Urothelium cell line (cell line): ENCODE results near the gene WDR72.
"Not testable (repeated sequence)": the region's sequence is repeated elsewhere in the genome, so short reads cannot be mapped to it uniquely, and the experiment has no call there.

ENCODE experiments used
- DNase-seq: peaks from one replicate; pipeline ENCODE4 v3.0.0; 2011; ENCODE audit warnings: low spot score, mixed read lengths
- FAIRE-seq: peaks from 2 replicates; lab custom pipeline; 2011; peaks lifted over from hg19 to GRCh38; lab: Jason Lieb, UNC

Gene WDR72

DNA sequence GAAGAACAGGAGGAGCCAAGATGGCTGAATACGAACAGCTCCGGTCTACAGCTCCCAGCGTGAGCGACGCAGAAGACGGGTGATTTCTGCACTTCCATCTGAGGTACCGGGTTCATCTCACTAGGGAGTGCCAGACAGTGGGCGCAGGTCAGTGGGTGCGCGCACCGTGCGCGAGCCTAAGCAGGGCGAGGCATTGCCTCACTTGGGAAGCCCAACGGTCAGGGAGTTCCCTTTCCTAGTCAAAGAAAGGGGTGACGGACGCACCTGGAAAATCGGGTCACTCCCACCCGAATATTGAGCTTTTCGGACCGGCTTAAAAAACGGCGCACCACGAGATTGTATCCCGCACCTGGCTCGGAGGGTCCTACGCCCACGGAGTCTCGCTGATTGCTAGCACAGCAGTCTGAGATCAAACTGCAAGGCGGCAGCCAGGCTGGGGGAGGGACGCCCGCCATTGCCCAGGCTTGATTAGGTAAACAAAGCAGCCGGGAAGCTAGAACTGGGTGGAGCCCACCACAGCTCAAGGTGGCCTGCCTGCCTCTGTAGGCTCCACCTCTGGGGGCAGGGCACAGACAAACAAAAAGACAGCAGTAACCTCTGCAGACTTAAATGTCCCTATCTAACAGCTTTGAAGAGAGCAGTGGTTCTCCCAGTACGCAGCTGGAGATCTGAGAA lies 218.7 kb downstream of the WDR72 start:
- not testable (repeated sequence) for FAIRE-seq, DNase-seq

DNA sequence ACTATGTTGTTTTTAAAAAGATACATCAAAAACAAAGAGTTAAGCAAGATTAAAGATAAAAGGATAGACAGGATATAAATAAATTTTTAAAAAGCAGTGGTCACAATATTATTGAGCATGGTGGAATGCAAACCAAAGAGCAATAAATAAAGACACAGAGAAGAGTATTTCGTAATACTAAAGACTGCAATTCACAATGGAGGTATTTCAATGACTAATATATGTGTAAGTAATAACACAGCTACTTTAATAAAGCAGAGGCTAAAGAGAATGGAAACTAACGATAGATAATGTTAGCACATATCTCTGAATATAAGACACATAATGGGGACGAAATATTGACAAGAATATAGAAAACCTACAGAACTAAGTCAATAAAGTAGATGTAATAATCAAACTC lies 219.6 kb downstream of the WDR72 start:
- no peak for DNase-seq
- no peak for FAIRE-seq

DNA sequence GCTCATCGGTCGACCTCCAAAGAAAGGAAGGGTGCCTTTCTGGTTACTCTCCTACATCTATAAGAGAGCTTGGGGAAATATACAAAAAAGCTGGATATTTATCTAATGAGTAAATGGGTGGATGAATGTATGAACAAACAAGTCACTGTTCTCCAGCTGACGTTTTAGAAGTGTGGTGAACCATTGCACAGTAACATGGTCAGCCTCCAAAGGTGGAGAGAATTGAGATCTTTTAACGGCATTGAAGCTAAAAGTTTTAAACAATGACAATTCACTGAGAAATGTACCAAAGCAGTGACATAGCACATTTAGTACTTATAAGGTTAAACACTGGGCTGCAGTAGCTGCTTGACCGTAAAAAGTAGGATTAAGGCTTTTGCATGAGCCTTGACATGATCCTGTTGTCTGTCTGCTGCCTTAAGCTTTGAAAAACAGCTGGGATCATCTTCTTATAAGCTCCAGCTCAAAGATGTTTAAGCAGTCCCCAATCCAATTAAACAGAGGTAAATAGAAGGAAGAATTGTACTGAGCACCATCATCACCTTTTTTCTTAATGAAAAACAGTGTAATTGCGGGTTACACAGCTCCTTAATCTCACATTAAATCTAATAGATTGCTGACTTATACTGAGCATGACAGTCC lies 222.9 kb downstream of the WDR72 start:
- FAIRE-seq (no peak), DNase-seq (no peak)

DNA sequence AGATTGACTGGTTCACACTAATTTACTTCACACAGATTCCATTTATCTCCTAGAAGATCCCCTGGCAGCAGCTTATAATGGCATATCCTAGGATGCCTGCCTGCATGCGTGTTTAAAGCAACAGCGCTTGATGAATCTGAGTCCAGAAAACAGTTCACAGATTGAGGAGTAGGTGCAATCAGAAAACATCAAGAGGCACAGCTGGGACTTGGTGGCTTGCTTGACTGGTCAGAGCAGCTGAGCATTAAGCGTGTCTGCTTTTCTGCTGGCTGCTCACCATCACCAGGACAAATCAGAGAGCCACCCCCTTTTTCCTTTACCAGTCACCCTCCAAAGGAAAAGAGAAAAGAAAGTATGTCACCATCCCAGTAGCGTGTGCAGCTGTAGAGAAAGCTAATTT lies 223.6 kb downstream of the WDR72 start:
- DNase-seq (no peak), FAIRE-seq (no peak)

DNA sequence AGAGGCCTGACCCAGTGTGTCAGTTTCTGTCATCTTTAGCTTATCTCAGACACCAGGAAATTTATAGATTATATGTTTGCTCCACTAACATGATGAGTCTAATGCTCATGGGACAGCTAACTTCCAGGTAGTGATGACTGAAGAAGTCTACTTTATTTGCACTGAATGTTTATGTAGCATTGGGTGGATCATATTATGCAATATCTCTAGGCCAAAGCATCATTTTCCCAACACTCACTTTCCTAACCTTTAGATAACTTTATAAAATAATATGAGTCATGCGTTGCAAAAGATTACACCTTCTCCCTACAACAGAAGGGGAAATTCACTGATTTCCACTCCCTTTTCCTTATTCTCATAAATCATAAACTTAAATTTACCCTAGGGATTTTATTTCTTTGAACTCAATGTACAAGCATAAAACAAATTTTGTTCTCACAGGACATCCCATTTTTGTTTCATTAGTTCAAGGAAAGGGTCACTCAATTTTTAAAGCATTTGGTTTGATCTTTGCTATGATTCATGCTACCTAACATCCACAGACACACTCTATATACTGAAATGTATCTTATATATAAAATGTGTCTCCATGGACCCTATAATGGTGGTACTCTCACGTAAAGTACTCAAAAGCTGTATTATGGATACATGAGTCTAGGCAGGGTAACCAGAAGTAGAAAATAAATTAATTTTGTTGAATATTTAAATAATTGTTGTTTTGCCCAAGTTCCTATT lies 225.2 kb downstream of the WDR72 start:
- DNase-seq = no peak
- no peak for FAIRE-seq

DNA sequence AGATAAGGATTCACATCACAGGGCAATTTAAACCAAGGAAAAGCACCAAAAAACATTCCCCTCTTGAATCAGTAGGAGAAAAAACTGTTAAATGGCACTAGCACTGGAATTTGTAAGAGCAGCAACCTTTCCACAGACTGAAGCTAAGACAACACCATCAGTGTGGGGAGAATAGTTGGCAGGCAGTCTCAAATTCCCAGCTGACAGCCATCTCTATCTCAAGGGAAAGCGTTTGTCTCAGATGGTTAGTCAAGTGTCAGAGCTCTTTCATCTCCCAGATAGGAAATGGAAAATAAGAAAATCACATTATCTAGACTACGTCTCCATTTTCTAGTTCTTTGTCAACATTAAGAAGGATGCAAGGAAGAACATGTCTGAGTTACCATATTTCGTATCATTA lies 228.7 kb downstream of the WDR72 start:
- DNase-seq (no peak), FAIRE-seq (no peak)

DNA sequence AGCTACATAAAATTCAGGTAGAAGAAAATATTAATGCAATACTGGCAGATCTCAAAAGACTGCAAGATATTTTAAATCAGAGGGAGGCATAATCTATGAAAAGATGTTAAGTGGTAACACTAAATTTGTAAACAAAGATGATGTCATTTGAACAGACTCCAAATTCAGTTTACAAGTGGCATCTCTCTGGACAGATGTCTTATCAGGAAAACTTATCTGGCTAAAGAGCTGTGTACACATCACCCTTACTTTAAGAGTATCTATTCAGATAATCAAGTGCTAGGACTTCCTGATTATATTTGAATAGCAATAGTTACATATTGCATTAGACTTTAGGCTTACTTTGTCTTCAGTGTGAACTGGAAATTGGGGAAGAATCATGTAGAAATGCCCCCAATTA lies 231.5 kb downstream of the WDR72 start:
- no peak for DNase-seq
- no peak for FAIRE-seq

DNA sequence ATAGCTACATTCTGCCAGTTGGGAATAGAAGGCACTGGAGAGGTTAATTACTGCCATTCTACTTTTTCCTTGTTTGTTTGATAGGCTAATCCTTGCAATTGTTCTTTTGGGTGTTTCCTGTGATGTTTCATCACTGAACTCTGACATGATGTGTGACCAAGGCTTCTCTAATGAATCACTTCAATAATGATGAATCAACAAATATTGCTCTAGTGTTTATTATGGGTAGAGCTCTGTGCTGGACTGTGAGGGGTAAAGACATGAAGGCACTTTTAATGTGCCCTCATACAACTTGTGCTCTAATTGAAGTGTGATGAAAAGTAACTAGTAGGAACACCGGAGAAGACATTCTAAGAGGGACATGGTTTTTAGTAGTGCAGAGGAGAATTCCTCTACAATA lies 233.6 kb downstream of the WDR72 start:
- DNase-seq (no peak), FAIRE-seq (no peak)

DNA sequence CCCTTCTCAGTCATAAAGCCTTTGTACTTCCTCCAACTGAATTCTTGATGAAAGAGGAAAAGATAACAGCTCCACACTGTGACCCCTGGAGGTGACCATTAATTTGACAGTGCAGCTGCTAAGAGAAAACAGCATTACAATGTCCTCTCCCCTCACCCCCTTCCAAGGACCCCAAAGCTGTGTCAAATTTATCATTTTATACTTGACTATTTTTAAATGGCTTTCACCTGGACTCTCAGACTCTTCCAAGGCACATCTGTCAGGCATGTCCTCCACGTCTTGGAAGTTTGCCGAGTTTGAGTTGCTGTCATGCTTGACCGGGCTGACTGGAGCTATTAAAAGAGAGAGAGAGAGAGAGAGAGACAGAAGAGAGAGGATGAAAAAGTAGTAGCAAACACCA lies 236.5 kb downstream of the WDR72 start:
- no peak for DNase-seq
- FAIRE-seq = no peak

DNA sequence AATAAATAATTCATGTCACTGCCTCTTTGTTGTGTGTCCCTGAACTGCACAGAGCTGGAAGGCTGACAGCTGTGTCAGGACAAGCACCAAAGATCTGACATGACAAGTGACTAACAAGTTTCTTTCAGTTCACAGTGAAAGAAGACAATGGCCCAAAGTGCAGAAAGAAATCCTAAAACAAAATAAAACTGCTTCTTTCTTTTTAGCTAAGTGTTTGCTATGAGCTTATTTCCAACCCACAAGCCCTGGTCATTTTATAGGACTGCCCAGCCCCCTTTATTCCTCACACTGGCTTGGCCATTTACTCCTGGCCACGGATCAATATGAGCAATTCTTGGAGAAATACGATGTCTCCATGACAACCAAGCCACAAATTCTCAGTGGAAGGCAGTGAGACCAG lies 238.5 kb downstream of the WDR72 start:
- FAIRE-seq (no peak), DNase-seq (no peak)

DNA sequence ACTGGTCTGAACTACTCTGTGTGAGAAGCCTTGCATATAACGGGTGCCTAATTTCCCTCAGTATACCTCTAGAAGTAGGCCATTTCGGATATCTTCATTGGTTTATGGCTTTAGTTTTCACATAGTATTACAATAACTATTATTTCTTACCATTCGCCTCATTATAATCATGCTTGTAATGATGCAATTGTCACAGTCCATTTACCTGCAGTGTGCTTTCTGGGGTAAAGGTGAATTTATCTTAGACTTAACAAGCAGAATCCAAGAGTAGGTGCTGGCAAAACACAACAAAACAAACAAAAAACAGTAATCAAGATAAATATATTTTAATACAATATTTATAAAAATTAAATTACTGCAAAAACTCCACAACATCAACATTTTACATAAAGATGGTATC lies 246.0 kb downstream of the WDR72 start:
- no peak for FAIRE-seq
- DNase-seq = no peak

DNA sequence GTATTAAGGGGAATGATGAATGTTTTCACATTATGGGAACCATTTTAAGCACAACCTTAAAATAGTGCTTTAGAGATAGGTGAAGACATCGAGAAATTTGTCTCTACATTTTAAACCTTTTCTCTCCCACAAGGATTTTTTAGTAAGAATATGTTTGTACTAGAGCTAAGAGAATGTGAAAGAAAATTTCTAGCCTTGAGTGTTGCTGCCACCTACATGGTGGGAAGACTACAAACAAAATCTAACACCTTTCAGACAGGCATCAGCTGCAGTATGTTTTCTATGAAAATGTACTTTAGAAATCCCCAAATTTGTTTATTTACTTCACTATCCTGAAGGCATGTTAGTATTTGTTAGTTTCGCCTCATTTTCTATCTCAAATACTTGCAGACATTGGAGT lies 247.4 kb downstream of the WDR72 start:
- DNase-seq = no peak
- FAIRE-seq = no peak

DNA sequence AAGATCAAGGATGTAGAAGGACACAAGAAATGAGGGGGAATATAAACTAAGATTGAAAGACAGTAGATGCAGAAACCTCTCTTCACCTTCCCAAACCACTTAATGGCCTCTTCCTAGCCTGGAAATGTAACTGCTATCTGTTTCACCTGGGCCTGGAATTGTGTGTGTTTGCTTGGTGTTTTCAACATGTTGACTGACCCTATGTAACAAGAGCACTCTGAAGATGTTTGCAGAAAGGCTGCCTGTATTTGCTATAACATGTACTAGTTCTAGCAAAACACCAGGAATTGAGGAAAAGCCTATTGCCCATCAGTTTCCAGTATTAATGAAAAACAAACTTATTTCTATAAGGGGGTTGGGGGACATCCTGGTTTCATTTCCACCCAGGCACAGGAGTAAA lies 248.3 kb downstream of the WDR72 start:
- FAIRE-seq = no peak

DNA sequence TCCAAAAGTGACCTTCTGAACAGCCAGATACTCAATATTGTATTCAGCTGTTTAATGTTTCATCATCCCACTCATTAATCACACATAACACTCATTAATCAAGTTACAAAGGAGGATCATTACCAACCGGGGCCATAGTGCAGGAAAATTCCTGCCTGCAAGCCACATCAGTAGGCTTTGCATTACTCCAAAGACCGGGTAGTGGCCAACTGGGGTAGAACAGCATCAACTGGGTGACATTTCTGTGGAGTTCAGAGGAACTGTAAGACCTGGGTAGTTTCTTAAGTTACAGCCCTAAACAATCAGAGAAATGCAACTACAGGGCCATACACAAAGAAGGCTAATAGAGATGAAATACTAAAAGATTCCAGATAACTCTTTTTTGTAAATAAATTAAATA lies 253.1 kb downstream of the WDR72 start:
- DNase-seq (no peak), FAIRE-seq (no peak)

More for the DNA sequence above, 248.3 kb downstream of the WDR72 start:
- DNase-seq = no peak

DNA sequence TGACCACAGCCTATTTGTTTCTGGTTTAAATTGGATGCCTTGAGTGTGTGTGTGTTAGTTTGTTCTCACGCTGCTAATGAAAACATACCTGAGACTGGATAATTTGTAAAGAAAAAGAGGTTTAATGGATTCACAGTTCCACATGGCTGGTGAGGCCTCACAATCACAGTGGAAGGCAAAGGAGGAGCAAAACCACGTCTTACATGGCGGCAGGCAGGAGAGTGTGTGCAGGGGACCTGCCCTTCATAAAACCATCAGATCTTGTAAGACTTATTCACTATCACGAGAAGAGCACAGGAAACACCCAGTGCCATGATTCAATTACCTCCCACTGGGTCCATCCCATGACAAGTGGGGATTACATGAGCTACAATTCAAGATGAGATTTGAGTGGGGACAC lies 260.5 kb downstream of the WDR72 start:
- DNase-seq (no peak), FAIRE-seq (no peak)

DNA sequence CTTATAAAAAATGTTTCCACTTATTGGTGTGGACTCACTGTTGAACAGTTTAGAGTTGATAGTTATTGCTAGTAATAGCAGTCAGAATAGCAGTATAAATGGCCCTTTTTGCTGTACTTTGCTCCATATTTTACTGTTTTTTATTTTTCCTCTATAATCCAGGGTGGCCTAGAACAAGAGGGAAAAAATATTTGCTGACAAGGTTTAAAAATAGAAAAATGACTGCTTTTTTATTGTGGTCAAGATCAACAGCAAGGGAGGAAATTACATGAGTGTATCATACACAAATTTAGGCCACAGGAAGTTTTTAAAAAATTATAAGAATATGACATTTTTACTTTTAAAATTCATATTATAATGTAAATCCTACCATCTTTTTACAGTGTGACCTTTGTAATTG lies 269.1 kb downstream of the WDR72 start:
- FAIRE-seq = no peak
- DNase-seq = no peak

DNA sequence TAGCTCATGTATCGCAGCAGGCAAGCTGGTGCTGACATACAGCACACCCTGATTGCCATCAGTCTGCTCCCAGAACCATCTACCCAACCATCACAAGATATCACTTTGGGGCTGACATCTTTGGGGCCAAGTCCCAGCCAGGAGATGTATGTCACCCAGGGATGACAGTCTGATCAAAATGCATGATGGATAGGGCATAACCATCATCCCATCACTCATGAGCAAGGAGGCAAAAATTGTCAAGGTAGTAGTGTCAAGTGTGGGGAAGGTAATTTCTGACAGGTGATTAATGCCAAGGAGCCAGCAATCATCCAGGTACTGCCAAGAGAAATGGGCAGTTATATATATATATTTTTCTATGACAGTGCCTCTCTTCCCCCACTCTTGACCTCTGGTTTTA lies 277.4 kb downstream of the WDR72 start:
- FAIRE-seq = no peak
- no peak for DNase-seq

DNA sequence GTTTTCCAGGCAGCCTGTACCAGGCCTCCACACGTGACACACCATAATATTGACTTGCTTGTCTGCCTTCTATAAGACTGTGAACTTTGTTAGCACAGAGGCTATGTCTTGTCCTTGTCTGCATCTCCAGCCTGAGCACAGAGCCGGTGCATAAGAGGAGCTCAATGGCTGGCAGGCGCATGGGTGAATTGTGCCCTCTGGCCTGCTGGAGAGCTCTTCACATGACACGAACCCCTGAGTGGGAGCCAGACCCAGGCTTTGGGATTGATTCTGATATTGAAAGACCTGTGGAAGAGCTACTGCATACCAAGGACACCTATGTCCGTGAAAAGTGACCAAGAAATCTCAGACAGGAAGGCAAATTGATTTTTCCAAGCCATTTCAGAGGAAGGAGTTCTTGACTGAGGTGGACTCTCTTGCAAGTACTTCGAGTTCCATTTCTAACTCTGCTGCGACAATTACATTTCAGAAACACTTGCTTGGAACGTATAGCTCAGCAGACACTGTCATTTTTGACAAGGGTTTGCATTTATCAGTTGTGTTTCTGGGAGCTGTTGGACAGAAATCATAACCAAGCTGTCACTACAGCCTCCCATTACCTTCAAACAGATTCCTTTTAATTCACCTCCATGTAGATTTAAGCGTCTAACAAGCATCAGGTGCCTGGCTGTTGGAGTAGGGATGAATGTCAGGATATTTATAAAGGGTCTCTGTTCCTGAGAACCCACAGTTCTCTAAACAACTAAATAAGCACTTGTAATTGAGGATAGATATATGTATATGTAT lies 281.3 kb downstream of the WDR72 start:
- DNase-seq (no peak), FAIRE-seq (no peak)

DNA sequence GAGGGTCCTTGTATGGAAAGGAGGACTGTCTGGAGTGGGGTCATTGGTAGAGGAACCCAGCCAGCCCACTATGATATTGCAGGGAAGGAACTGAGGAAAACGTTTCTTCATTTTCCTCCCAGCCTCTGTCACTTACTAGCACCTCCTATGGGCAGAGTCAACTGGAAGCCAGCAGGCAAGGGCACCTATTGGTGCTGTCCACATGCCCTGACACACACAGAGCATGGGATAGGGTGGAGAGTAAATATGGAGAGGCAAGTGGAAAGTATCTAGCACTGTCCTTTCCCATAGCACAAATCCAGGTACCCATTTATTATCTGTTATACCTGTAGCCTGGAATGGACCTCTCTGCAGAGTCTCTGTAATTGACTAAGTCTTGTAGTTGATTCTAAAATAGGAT lies 285.6 kb downstream of the WDR72 start:
- FAIRE-seq = no peak
- no peak for DNase-seq

DNA sequence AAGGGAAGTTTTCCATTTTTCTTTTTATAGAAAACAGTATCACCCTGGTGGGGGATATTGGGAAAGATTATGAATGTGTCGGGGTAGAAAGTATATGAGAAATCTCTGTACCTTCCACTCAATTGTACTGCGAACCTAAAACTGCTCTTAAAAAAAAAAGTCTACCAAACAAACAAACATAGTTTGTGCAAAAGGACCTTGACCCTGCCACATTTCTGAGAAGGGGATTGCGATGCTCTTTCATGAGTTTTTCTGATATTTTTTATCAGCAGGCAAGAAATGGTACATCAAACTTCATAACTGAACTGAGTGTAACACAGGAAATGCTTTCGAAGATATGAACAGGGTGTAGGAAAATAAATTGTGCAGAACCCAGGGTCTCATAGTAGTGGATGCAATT lies 286.0 kb downstream of the WDR72 start:
- no peak for FAIRE-seq
- no peak for DNase-seq

DNA sequence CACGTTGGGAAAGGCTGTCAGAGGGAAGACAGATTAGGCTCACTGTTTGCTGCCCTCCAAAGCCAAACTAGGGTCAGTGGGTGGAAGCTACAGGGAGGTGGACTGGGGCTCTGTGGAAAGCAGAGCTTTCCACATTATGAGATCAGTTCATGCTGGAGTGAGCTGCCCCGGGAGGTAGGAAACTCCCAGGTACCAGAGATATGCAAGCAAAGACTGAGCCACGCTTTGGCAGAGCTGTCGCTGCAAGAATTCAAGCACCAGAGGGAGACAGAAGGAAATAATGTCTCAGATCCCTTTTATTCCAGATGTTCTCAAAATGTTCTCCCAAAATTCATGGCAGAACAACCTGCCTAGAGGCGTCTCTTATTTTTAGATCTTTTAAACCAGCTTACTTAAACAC lies 286.6 kb downstream of the WDR72 start:
- DNase-seq (no peak), FAIRE-seq (no peak)

DNA sequence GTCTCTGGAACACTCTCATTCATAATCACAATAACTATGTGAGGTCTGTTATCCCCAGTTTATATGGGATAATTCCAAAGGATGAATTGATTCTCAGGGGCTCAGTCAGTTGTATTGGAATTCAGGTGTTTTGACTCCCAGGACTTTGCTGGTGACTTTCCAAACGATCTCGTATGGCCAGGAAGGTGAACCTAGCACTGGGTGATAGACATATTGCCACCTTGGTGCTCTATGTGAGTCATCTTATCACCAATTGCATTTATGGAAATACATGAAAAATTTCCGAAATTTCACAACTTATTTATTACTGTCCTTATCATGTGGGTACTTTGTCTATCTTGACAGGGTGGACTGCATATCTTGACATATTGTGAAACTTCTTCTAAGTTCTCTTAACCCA lies 287.3 kb downstream of the WDR72 start:
- FAIRE-seq (no peak), DNase-seq (no peak)
